Prostate gland (tissue), 2 donors: ENCODE measurements around the gene PWWP2B.

Experiments used
- POLR2A ChIP-seq: fragments of 450-650 bp; IDR thresholded peaks from one replicate; pipeline ENCODE4 v1.6.1; 2016; ENCODE audit warnings: antibody characterized with exemption, mild to moderate bottlenecking
- POLR2AphosphoS5 ChIP-seq: sonication (generic); formaldehyde crosslinking; IDR thresholded peaks from one replicate; pipeline ENCODE4 v1.6.1; 2017; ENCODE audit warnings: antibody characterized with exemption
- TF ChIP-seq, protein P1 (sequence below), 4 experiments: fragments of 200-600 bp in 2 of 4; fragments of 450-650 bp in 2 of 4; sonication (generic) in 2 of 4; IDR thresholded peaks; 1 replicate in 3 of 4; 2 replicates in 1 of 4; pipeline ENCODE4 v1.5.1; 2016 to 2019; ENCODE audit warnings: antibody characterized with exemption in 4 of 4, mild to moderate bottlenecking in 2 of 4, moderate library complexity in 2 of 4

DNA sequence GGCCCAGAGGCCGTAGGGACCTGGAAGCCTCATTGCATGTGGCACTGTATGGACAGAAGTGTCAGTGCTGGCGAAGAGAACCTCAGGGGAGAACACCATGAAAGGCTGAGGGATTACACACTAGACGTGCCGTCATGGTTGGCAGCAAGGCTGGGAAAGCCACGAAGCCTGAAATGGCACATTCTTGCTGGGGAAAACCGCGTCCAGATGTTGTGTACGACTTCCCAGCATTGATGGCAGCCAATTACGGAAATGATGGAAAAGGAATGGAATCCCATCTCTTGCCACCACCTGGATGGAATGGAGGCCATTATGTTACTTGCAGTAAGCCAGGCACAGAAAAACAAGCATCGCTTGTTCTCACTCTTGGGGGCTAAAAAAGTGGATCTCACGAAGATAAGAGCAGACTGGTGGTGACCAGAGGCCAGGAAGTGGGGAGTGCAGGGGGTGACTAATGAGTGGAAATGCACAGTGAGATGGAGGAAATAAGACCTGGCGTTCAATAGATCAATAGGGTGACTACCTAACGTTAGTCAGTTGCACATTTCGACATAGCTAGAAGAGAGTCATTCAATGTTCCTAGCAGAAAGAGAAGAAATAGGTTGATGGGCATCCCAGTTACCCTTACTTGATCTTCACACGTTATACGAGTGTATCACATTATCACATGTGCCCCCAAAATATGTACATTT, 14.6 kb upstream of the PWWP2B start:
- TF ChIP-seq POLR2A (no peak), POLR2AphosphoS5 (no peak)
- TF ChIP-seq, protein P1, sequence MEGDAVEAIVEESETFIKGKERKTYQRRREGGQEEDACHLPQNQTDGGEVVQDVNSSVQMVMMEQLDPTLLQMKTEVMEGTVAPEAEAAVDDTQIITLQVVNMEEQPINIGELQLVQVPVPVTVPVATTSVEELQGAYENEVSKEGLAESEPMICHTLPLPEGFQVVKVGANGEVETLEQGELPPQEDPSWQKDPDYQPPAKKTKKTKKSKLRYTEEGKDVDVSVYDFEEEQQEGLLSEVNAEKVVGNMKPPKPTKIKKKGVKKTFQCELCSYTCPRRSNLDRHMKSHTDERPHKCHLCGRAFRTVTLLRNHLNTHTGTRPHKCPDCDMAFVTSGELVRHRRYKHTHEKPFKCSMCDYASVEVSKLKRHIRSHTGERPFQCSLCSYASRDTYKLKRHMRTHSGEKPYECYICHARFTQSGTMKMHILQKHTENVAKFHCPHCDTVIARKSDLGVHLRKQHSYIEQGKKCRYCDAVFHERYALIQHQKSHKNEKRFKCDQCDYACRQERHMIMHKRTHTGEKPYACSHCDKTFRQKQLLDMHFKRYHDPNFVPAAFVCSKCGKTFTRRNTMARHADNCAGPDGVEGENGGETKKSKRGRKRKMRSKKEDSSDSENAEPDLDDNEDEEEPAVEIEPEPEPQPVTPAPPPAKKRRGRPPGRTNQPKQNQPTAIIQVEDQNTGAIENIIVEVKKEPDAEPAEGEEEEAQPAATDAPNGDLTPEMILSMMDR (IDR thresholded peaks at IDR 0.05): no peak
